ENCODE measurements around the gene ZSCAN22.
A peak's percentile ranks its signal among the peaks of the same experiment; 100 is the strongest.

DNA sequence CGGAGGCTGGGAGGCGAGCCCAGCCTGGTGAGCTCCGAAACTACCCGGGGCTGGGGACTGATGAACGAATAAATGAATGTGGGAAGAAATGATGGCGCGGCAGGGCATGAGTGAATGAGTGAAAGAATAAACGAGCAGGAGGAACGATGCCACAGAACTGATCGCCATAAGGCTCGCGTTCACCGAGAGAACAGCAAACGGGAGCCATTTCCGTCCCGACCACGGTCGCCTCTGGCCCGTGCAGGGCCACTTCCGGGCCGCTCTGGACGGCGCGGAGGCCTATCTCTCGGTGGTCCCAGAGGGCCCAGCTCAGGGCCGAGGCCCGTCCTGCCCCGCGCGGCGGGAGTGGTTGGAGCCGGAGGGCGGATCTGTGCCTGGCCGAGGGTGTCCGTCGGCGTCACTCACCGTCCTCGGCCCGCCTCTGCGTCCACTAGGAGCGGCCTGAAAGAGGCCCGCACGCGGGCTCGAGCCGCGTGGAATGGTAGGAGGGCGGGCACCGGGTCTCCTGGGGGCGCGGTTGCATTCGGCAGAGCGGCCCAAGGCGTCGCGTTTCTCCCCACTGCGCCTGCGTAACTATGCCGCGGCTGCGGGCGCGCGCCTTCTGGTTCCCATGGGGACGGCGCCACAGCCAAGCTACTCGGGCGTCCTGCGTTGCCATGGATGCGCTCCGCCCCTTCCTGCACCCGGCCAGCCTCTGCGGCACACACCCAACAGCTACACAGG, 35.6 kb downstream of the ZSCAN22 start, which contains the start of gene ZNF497:
- TF ChIP-seq POLR2AphosphoS5 (IDR thresholded peaks at IDR 0.05; ENCODE audit: insufficient read depth, low read depth, low read length) = peak; percentile 67
- TF ChIP-seq JUN (IDR thresholded peaks at IDR 0.05; ENCODE audit: borderline replicate concordance, insufficient read depth, insufficient read length, low read depth) = no peak
- TF ChIP-seq, protein P1, sequence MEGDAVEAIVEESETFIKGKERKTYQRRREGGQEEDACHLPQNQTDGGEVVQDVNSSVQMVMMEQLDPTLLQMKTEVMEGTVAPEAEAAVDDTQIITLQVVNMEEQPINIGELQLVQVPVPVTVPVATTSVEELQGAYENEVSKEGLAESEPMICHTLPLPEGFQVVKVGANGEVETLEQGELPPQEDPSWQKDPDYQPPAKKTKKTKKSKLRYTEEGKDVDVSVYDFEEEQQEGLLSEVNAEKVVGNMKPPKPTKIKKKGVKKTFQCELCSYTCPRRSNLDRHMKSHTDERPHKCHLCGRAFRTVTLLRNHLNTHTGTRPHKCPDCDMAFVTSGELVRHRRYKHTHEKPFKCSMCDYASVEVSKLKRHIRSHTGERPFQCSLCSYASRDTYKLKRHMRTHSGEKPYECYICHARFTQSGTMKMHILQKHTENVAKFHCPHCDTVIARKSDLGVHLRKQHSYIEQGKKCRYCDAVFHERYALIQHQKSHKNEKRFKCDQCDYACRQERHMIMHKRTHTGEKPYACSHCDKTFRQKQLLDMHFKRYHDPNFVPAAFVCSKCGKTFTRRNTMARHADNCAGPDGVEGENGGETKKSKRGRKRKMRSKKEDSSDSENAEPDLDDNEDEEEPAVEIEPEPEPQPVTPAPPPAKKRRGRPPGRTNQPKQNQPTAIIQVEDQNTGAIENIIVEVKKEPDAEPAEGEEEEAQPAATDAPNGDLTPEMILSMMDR (IDR thresholded peaks at IDR 0.05; ENCODE audit: extremely low read depth in 1 of 2, insufficient read depth in 1 of 2, low read depth in 1 of 2, low read length in 2 of 2) = peak in 1 of 2 donors; percentile 9
- peak; percentile 93 for TF ChIP-seq POLR2A (IDR thresholded peaks at IDR 0.05; ENCODE audit: low read depth, low read length)
